ENCODE results near the gene TNPO1.

DNA sequence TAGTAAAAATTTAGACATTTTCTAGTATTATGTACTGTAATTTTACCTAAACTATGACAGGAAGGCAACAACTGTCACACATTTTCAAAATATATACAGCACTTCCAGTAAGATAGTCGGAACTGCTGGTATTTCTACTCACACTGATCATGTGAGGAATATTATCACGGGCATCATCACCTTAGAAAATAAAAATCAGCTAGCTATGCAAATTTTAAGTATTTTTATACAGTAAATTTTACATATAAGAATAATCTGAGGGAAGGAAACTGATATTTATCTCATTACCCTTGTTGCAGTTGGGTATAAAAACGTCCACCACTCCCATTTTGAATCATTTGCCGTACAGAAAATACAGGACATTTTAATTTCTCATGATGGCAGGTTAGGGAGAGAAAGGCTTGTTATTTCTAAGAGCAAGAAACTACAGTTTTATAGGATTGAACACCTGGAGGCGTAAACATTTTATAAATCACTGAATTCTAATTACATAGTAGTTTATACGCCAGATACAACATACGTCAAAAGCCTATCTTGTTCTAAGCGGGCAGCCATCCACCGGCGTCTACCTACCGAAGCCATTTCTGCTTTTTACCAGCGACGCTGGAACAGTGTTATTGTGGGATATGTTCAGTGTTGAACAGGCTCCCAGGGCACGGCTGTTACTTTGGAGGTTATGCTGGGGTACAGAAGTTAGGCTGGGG lies 729 bp upstream of the TNPO1 start:
- TF ChIP-seq, protein P1, sequence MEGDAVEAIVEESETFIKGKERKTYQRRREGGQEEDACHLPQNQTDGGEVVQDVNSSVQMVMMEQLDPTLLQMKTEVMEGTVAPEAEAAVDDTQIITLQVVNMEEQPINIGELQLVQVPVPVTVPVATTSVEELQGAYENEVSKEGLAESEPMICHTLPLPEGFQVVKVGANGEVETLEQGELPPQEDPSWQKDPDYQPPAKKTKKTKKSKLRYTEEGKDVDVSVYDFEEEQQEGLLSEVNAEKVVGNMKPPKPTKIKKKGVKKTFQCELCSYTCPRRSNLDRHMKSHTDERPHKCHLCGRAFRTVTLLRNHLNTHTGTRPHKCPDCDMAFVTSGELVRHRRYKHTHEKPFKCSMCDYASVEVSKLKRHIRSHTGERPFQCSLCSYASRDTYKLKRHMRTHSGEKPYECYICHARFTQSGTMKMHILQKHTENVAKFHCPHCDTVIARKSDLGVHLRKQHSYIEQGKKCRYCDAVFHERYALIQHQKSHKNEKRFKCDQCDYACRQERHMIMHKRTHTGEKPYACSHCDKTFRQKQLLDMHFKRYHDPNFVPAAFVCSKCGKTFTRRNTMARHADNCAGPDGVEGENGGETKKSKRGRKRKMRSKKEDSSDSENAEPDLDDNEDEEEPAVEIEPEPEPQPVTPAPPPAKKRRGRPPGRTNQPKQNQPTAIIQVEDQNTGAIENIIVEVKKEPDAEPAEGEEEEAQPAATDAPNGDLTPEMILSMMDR (conservative IDR thresholded peaks at IDR 0.05), result no peak
- no peak for TF ChIP-seq EZH2 (IDR thresholded peaks at IDR 0.05; ENCODE audit: low read depth)
